GM10847 (cell line): ENCODE results near the gene FBLN2.

Source experiments
- POLR2A ChIP-seq: IDR thresholded peaks from 2 replicates; pipeline ENCODE4 v1.6.1; 2011; ENCODE audit not compliant: insufficient read length; ENCODE audit errors: extremely low read depth

FBLN2 gene

DNA sequence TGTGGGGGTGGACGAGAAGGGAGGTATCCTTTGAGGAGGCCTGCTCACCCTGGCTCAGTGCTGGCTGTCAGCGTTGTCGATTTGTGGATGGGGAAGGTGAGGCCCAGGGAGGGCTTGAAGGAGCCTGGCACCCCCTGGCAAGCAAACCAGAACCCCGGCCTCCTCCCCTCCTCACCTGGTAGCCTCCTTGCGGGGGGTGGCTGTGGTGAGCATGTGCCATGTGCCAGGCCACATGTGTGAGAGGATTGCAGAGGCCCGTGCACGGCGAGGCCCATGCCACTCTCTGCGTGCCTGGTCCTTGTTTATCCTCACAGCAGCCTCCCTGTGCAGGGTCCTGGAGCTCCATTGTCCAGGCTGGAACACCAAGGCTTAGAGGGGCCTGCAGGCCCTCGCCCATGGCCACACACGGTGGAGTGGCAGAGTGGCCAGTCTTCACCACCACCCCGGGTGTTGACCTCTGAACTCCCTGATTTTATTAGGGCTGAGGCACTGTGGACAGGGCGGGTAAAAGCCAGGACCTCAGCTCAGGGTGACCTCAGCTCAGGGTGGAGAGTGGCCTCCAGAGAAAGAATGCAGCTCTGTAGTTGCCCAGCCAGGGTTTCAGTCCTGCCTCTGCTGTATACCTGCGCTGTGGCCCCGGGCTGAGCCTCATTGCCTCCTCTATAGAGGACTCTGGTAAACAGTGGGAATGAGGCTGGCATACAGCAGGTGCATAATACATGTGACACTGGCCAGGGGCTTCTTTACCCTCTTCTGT is 39.7 kb upstream of the FBLN2 start:
- TF ChIP-seq POLR2A: no peak

DNA sequence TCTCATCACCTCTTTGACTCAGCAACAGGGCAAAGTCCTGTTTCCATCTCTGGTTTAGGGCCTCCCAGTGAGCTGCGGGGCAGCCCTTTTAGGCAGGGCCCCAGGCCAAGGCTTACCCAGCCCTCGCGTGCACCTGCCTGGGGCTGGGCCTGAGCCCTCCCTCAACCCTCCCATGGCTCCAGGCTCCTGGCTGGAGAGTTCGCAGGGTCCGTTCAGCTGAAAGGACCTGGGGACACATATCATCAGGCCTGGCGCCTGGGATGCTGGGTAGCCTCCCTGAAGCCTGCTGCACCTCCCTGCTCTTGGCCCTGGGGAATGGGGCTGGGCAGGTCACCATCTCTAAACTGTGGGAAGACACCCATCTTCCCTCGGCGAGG is 39.1 kb upstream of the FBLN2 start:
- no peak for TF ChIP-seq POLR2A

- no peak for TF ChIP-seq POLR2A
Observed at GRCh38 chr3:13512451-13512850, 36.5 kb upstream of the FBLN2 start.

GRCh38 chr3:13513051-13513912 is 35.6 kb upstream of the FBLN2 start:
- no peak for TF ChIP-seq POLR2A

- TF ChIP-seq POLR2A: no peak
Observed at GRCh38 chr3:13513913-13514517, 34.9 kb upstream of the FBLN2 start.

DNA sequence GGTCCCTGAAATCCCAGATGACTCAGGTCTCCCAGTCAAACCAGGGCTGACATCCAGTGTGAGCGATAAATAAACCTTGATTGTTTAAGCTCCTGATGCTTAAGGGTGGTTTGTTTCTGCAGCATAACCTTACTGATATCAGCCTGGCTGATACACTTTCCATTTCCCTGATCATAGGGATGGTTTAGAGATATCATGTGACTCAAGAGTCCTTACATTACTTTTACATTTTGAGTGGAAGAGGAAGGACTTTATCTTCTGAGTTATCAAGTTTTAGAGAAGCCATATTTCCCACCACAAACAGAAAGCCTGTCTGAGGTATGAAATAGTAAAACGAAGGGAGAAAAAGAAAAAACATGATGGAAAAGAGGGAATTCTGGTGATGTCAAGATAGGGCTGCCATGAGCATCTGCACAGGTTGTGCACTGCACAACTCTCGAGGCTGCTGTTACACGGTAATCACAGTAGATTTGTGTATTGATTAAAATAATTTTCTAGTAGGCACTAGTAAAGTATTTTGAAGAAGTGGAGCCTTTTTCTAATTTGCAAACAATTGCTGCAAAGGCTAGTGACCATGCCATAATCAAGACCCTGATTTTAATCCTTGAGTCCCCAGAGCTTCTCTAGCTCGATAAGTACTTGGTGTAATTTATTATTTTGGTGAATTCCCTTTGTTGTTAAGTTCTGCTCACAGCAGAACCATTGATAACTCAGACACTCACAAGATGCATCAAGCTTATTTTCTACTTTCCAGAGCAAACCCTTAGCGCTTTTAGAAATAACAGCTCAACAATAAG is 34.1 kb upstream of the FBLN2 start:
- TF ChIP-seq POLR2A: no peak

GRCh38 chr3:13515786-13516759 is 32.9 kb upstream of the FBLN2 start:
- TF ChIP-seq POLR2A: no peak

- no peak for TF ChIP-seq POLR2A
Observed at GRCh38 chr3:13516760-13517135, 32.2 kb upstream of the FBLN2 start.

DNA sequence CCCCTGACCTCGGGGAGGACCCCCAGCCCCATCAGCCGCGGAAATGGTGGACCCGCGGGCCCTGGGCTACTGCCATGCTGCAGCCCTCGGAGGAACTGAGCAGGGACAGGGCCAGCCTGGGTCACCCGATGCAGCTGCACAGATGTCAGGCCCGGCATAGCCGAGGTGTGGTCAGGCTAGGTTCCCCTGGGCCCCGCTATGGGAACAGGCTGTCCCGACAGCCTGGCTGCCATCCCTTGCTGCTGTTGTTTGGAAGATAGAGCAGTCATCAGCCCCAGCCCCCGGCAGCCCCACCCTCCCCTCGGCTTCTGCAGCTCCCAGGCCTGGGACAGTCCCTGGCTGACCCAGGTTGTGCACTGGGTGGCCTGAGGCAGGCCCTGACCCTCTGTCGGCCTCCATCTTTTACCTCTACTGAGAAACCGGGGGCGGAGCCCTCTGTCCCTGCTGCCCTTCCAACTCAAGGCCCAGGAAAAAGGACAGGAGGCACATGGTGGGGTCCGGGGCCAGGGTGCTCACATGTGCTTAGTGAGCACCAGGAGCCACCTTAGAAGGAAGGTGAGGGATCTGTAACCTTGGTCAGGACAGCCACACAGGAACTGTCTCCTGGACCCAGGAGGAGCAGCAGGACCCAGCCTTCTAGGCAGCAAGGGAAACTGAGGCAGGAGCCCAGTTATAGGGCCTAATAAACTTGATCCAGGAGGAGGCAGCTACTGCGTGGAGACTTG is 31.5 kb upstream of the FBLN2 start:
- no peak for TF ChIP-seq POLR2A

DNA sequence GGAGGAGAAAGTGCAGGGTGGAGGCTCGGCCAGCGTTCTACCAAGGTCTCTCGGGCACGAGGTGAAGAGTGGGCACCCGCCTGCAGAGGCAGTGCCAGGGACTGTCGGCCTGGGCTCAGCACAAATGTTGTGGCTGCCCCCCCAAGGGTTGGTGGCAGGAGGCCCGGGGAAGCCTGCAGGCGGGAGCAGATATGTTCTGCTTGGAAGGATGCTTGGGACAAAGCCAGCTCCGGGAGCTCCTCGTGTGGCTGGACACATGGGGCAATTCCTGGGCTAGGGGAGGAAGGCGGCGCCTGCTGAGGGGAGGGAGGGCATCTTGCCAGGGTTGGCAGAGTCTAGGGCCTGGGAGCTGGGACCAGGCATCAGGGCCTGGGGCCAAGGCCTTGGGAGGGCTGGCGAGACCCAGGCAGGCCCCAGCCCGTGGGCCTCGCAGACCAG is 30.4 kb upstream of the FBLN2 start:
- TF ChIP-seq POLR2A: no peak

- TF ChIP-seq POLR2A: no peak
Observed at GRCh38 chr3:13519006-13519791, 29.7 kb upstream of the FBLN2 start.

DNA sequence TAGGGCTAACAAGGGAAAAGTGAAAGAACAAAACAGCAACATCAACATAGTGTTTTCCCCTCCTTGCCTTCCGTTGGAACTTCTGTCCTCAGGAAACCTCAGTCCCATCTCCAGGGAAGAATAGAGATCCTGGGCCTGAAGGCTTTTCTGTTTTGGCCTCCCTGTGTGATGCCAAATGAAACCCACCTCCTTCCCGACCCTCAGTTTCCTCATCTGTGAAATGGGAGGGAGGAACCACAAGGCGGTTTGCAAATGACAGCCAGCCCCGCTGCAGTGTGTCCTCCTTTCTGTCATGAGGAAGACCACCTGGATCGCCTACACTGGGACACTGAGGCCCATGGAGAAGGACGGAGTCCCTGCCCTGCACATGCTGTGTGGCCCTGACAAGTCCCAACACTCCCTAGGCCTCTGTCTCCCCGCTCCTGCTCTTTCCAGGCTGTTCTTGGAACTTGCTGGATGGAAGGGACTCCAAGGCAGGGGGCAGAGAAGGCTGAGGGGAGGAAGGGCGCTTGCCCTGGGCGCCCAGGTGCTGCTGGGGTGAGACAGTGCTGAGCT is 28.5 kb upstream of the FBLN2 start:
- TF ChIP-seq POLR2A: no peak
